NT2/D1 (cell line): ENCODE measurements around the gene HHLA2.

Experiments used
- SUZ12 ChIP-seq: IDR thresholded peaks from 2 replicates; pipeline ENCODE4 v1.6.1; 2011; ENCODE audit not compliant: insufficient read length, insufficient read depth; ENCODE audit errors: extremely low read depth
- YY1 ChIP-seq: IDR thresholded peaks from 2 replicates; pipeline ENCODE4 v1.6.1; 2011; ENCODE audit not compliant: insufficient read length, insufficient read depth
- ZNF274 ChIP-seq: IDR thresholded peaks from 2 replicates; pipeline ENCODE4 v1.6.1; 2011; ENCODE audit warnings: mild to moderate bottlenecking, low read depth, low read length

- no peak for TF ChIP-seq SUZ12
- TF ChIP-seq ZNF274 = no peak
- no peak for TF ChIP-seq YY1
Measured at GRCh38 chr3:108345492-108346205, 49.3 kb downstream of the HHLA2 start.
